GM18951 (cell line): ENCODE data around the gene ZNF3.
A peak's percentile ranks its signal among the peaks of the same experiment; 100 is the strongest.
"Not testable (repeated sequence)": the region's sequence is repeated elsewhere in the genome, so short reads cannot be mapped to it uniquely, and the experiment has no call there.

Experiments
- POLR2A ChIP-seq: IDR thresholded peaks from 4 replicates; pipeline ENCODE4 v1.6.1; 2011; ENCODE audit warnings: mild to moderate bottlenecking; ENCODE audit not compliant: insufficient read length, insufficient read depth; ENCODE audit errors: extremely low read depth
- in situ Hi-C: fragments of 300-500 bp; cut with MboI; formaldehyde crosslinking; loops from one replicate; pipeline ENCODE4 v1.12.0; 2022; ENCODE audit warnings: low sequenced_read_pairs, mixed read lengths, inconsistent platforms; ENCODE audit not compliant: unreplicated experiment

ZNF3 gene

GRCh38 chr7:100081535-100082102, at the start of gene ZNF3:
Gene ZNF3 (minus strand): TSS chr7:100081723. CDS start chr7:100077357, 4,366 bp downstream.
- peak; percentile 83 for TF ChIP-seq POLR2A
- in situ Hi-C loops = no loop called here

GRCh38 chr7:100130608-100131453, 49.3 kb upstream of the ZNF3 start:
- TF ChIP-seq POLR2A = no peak
- in situ Hi-C loops = no loop called here

GRCh38 chr7:100130220-100130607, 48.7 kb upstream of the ZNF3 start:
- in situ Hi-C loops = not testable (repeated sequence)

GRCh38 chr7:100128637-100128963, 47.1 kb upstream of the ZNF3 start:
- in situ Hi-C loops = no loop called here
- no peak for TF ChIP-seq POLR2A

GRCh38 chr7:100127866-100128636, 46.5 kb upstream of the ZNF3 start:
- no peak for TF ChIP-seq POLR2A
- in situ Hi-C loops = no loop called here

GRCh38 chr7:100126931-100127865, 45.7 kb upstream of the ZNF3 start, which contains the start of gene MBLAC1:
Gene MBLAC1 (plus strand): TSS chr7:100126967. CDS start chr7:100127396, 429 bp downstream.
- in situ Hi-C loops = no loop called here

GRCh38 chr7:100126239-100126930, 44.9 kb upstream of the ZNF3 start:
- in situ Hi-C loops = no loop called here

More at GRCh38 chr7:100126931-100127865, 45.7 kb upstream of the ZNF3 start, which contains the start of gene MBLAC1:
- peak; percentile 85 for TF ChIP-seq POLR2A

GRCh38 chr7:100124301-100125230, 43.0 kb upstream of the ZNF3 start:
- in situ Hi-C loops = no loop called here
- TF ChIP-seq POLR2A = no peak

More at GRCh38 chr7:100126239-100126930, 44.9 kb upstream of the ZNF3 start:
- no peak for TF ChIP-seq POLR2A

- in situ Hi-C loops = no loop called here
- TF ChIP-seq POLR2A = no peak
These were observed 41.0 kb upstream of the ZNF3 start for GRCh38 chr7:100122568-100122967.

GRCh38 chr7:100122067-100122466, 40.5 kb upstream of the ZNF3 start:
- in situ Hi-C loops = no loop called here
- no peak for TF ChIP-seq POLR2A

- no peak for TF ChIP-seq POLR2A
- in situ Hi-C loops = no loop called here
These were observed 39.2 kb upstream of the ZNF3 start for GRCh38 chr7:100120733-100121036.

GRCh38 chr7:100119970-100120732, 38.6 kb upstream of the ZNF3 start:
- no peak for TF ChIP-seq POLR2A
- in situ Hi-C loops = no loop called here
